GM21360 (cell line): Measurements from ENCODE around the gene SELL.
"Not testable (repeated sequence)": the region's sequence is repeated elsewhere in the genome, so short reads cannot be mapped to it uniquely, and the experiment has no call there.

Experiments used
- ATAC-seq: cut with Tn5 transposase; IDR thresholded peaks from one replicate; pipeline ENCODE4 v1.9.1; 2021; ENCODE audit warnings: mild to moderate bottlenecking, moderate library complexity; ENCODE audit not compliant: unreplicated experiment

Gene SELL

DNA sequence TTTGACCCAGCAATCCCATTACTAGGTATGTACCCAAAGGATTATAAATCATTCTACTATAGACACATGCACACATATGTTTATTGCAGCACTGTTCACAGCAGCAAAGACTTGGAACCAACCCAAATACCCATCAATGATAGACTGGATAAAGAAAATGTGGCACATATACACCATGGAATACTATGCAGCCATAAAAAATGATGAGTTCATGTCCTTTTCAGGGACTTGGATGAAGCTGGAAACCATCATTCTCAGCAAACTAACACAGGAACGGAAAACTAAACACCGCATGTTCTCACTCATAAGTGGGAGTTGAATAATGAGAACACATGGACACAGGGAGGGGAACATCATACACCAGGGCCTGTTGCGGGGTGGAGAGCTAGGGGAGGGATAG, 41.2 kb downstream of the SELL start:
- ATAC-seq, result not testable (repeated sequence)

- not testable (repeated sequence) for ATAC-seq
Observed at GRCh38 chr1:169667699-169668596, 43.5 kb downstream of the SELL start.

DNA sequence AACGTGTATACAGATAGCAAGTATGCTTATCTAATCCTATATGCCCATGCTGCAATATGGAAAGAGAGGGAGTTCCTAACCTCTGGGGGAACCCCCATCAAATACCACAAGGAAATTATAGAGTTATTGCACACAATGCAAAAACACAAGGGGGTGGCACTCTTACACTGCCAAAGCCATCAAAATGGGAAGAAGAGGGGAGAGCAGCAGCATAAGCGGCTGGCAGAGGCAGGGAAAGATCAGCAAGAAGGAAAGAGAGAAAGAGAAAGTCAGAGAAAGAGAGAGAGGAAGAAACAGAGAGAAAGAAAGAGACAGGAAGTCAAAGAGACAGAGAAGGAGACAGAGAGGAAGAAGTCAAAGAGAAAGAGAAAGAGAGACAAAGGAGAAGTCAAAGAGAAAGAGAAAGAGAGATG, 44.2 kb downstream of the SELL start:
- ATAC-seq, result not testable (repeated sequence)

GRCh38 chr1:169662680-169663079, 48.7 kb downstream of the SELL start:
- ATAC-seq, result not testable (repeated sequence)

DNA sequence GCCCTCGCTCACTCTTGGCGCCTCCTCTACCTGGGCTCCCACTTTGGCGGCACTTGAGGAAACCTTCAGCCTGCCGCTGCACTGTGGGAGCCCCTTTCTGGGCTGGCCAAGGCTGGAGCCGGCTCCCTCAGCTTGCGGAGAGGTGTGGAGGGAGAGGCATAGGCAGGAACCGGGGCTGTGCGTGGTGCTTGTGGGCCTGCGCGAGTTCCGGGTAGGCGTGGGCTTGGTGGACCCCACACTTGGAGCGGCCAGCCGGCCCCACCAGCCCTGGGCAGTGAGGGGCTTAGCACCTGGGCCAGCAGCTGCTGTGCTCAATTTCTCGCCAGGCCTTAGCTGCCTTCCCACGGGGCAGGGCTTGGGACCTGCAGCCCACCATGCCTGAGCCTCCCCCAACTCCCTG, 50.4 kb downstream of the SELL start:
- not testable (repeated sequence) for ATAC-seq

DNA sequence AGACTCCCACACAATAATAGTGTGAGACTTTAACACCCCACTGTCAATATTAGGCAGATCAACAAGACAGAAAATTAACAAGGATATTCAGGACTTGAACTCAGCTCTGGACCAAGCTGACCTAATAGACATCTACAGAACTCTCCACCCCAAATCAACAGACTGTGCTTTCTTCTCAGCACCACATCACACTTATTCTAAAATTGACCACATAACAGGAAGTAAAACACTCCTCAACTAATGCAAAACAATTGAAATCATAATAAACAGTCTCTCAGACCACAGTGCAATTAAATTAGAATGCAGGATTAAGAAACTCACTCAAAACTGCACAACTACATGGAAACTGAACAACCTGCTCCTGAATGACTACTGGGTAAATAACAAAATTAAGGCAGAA, 52.6 kb downstream of the SELL start:
- not testable (repeated sequence) for ATAC-seq

- ATAC-seq, result no peak
Observed at GRCh38 chr1:169653873-169654272, 57.5 kb downstream of the SELL start.

DNA sequence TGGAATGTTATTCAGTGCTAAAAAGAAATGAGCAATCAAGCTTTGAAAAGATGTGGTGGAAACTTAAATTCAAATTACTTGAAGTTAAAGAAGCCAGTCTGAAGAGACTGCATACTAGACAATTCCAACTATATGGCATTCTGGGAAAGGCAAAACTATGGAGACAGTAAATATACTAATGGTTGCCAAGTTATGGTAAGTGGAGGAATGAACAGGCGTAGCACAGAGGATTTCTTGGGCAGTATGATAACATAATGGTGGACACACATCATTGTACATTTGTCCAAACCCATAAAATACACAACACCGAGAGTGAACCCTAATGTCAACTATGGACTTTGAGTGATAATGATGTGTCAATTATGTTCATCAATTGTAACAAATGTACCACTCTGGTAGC, 60.4 kb downstream of the SELL start:
- ATAC-seq, result no peak

GRCh38 chr1:169650551-169650950, 60.9 kb downstream of the SELL start:
- no peak for ATAC-seq

GRCh38 chr1:169648709-169649108, 62.7 kb downstream of the SELL start:
- no peak for ATAC-seq

DNA sequence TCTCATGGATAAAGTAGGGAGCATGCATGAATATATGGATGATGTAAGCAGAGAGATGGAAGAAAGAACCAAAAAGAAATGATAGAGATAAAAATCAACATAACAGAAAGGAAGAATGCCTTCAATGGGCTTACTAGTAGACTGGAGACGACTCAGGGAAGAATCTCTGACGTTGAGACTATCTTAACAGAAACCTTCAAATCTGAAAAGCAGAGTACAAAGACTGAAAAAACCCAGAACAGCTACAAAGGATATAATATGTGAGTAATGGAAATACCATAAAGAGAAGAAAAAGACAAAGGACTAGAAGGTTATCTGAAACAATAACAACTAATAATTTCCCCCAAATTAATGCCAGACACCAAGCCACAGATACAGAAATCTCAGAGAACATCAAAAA, 63.2 kb downstream of the SELL start:
- no peak for ATAC-seq

DNA sequence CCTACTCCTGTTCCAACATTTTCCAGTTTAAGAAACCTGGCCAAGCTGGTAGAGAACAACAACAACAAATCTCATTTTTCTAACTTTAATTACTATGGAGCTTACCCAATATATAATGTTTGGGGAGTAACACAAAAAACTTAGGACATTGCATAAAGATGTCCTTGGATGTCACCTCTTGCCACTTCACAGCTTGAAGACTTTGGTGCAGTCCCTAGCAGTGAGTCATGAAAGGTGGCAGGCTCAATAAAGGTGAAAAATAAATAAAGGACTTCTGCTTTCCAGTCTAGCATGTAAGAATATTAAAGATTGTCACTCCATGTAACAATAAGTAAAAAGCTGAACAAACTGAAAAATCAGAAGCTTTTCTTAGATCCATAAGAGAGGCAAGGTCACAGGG, 63.9 kb downstream of the SELL start:
- no peak for ATAC-seq

GRCh38 chr1:169644297-169644696, 67.1 kb downstream of the SELL start:
- no peak for ATAC-seq
